Retinal pigment epithelial cell (primary cell): ENCODE results near the gene NCOR1.

ENCODE experiments used
- DNase-seq: peaks from one replicate; pipeline ENCODE4 v3.0.0-alpha.2; 2010; ENCODE audit warnings: low read depth
- H3K4me3 ChIP-seq: 2 replicates; pipeline ENCODE4 v1.5.1; 2011; ENCODE audit warnings: mild to moderate bottlenecking, low read length, control low read depth, moderate library complexity
- CTCF ChIP-seq: conservative IDR thresholded peaks from 2 replicates; pipeline ENCODE4 v1.5.1; 2011; ENCODE audit warnings: low read depth, low read length, control low read depth, inconsistent platforms

NCOR1 gene

DNA sequence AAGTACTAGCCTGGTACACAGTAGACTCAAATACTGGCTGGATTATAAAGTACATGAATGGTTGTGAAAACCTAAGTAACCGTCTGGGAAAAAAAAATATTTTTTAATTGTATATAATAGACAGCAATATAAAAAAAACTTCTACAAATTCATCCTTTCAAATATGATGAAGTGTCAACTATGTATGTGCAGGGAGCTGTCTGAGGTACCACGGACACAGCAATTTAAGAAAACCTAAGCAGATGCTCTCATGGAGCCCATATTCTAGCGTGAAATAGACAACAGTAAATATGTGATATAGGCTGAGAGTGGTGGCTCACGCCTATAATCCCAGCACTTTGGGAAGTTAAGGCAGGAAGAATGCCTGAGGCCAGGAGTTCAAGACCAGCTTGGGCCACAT is 111.1 kb downstream of the NCOR1 start:
- TF ChIP-seq CTCF = no peak
- no peak for DNase-seq
- H3K4me3 ChIP-seq = no peak overlapping the region

GRCh38 chr17:16101440-16101839 is 113.9 kb downstream of the NCOR1 start:
- DNase-seq = no peak
- H3K4me3 ChIP-seq = no peak overlapping the region
- no peak for TF ChIP-seq CTCF

DNA sequence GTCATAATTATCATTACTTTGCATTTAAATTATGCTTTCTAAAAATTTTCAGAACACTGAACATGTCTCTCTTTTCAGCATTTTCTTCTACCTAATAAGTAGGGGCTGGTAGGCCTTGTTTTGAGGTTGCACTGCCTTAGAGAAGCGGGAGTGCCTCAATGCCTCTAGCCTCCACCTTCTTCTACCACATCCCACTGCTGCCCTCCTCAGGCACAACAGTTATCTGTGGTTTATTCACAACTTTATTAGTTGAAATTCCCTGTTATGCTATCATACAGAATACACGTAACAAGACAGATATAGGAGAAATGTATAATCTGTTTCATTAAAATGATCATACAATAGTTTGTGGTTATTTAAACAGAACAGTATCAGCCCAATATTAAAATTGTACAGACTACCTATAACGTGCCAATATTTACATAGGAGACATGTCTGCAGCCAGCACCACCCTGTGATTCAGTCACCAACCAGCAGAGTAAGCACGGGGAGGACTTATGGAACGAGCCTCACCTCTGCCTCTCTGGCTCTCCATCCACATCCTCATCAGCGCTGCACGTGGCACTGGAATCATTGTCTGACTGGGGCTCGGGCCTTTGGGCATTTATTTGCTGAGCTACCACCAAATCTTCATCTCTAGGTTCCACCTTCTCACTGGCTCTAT is 114.5 kb downstream of the NCOR1 start:
- DNase-seq = no peak
- TF ChIP-seq CTCF = no peak
- H3K4me3 ChIP-seq = no peak overlapping the region

- TF ChIP-seq CTCF = no peak
- no peak for DNase-seq
- H3K4me3 ChIP-seq = no peak overlapping the region
Observed at GRCh38 chr17:16091773-16092172, 123.6 kb downstream of the NCOR1 start.

DNA sequence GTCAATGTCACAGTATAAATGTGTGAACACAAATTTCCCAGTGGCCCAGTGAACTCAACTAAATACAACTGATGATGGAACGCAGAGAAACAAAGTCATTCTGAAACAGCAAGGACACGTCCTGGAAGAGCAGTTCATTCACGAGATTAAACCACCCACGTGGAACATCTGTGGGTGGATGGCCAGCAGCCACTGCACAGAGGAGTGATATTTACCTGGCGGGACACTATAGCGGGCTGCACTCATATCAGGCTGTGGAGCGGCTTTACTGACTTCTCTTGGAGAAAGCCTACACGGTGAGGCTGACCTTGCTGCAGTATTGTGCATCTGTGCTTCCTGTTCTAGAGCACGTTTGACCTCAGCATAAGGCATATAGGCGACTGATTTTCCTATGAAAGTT is 128.4 kb downstream of the NCOR1 start:
- no peak for TF ChIP-seq CTCF
- H3K4me3 ChIP-seq = no peak overlapping the region
- DNase-seq = no peak

GRCh38 chr17:16085066-16085699 is 130.2 kb downstream of the NCOR1 start:
- TF ChIP-seq CTCF = no peak
- H3K4me3 ChIP-seq = no peak overlapping the region
- no peak for DNase-seq

GRCh38 chr17:16083223-16083622 is 132.1 kb downstream of the NCOR1 start:
- H3K4me3 ChIP-seq = no peak overlapping the region
- no peak for TF ChIP-seq CTCF
- DNase-seq = no peak
